ENCODE results near the gene PALD1. TPM values are rescaled to one million over a fixed set of nuclear protein-coding genes. Genes with fewer than 3 reads are reported as not detected.

PALD1 gene
- total RNA-seq, 6 donors from 2014 or later, result 8.9 to 25.4 (median 13.4) TPM

GRCh38 chr10:70582793-70583668 is 104.5 kb downstream of the PALD1 start:
- no peaks in the 10 kb centered on the region for H3K9me3 ChIP-seq
- no peak for ATAC-seq (ENCODE audit: low FRiP score in 2 of 2)
- no peak overlapping the region for H3K4me3 ChIP-seq
- no peaks in the 10 kb centered on the region for H3K27me3 ChIP-seq
- TF ChIP-seq POLR2A (IDR thresholded peaks at IDR 0.05), result no peak
- TF ChIP-seq EP300 (IDR thresholded peaks at IDR 0.05), result no peak
- TF ChIP-seq POLR2AphosphoS5 (IDR thresholded peaks at IDR 0.05), result no peak
- no peak for TF ChIP-seq CTCF (IDR thresholded peaks at IDR 0.05)
- H3K27ac ChIP-seq, result no peak overlapping the region
- DNase-seq, result peak in 1 of 2 donors; percentile 9
- peaks cover 26 to 49% (median 32%) of the 10 kb centered on the region in 4 donors for H3K4me1 ChIP-seq
- 72 to 81% methylated on average over 9 to 17 of the region's 19 CpGs for WGBS, 2 donors
- no peaks in the 10 kb centered on the region for H3K36me3 ChIP-seq

GRCh38 chr10:70583669-70584037 is 105.1 kb downstream of the PALD1 start:
- ATAC-seq (ENCODE audit: low FRiP score in 2 of 2) (no peak), DNase-seq (peak in 1 of 2 donors; percentile 19)
- TF ChIP-seq POLR2A (IDR thresholded peaks at IDR 0.05) (no peak), EP300 (IDR thresholded peaks at IDR 0.05) (no peak), POLR2AphosphoS5 (IDR thresholded peaks at IDR 0.05) (no peak), CTCF (IDR thresholded peaks at IDR 0.05) (no peak)
- no peaks in the 10 kb centered on the region for H3K27me3 ChIP-seq
- no peak overlapping the region for H3K4me3 ChIP-seq
- peaks cover 26 to 47% (median 32%) of the 10 kb centered on the region in 4 donors for H3K4me1 ChIP-seq
- 25 to 77% methylated on average over 1 to 2 of the region's 2 CpGs for WGBS, 2 donors
- H3K27ac ChIP-seq, result no peak overlapping the region
- H3K36me3 ChIP-seq, result no peaks in the 10 kb centered on the region
- no peaks in the 10 kb centered on the region for H3K9me3 ChIP-seq

- Histone ChIP-seq H3K4me1 (peaks cover 26 to 50% (median 32%) of the 10 kb centered on the region in 4 donors), H3K36me3 (no peaks in the 10 kb centered on the region), H3K27me3 (no peaks in the 10 kb centered on the region), H3K9me3 (no peaks in the 10 kb centered on the region), H3K4me3 (no peak overlapping the region), H3K27ac (no peak overlapping the region)
- DNase-seq (peak in 1 of 2 donors; percentile 20), ATAC-seq (ENCODE audit: low FRiP score in 2 of 2) (no peak)
- TF ChIP-seq EP300 (IDR thresholded peaks at IDR 0.05), result no peak
- no peak for TF ChIP-seq CTCF (IDR thresholded peaks at IDR 0.05)
- TF ChIP-seq POLR2A (IDR thresholded peaks at IDR 0.05), result no peak
- no peak for TF ChIP-seq POLR2AphosphoS5 (IDR thresholded peaks at IDR 0.05)
- WGBS, 2 donors, result 74% methylated on average over 11 of the region's 11 CpGs
These were observed 105.8 kb downstream of the PALD1 start for GRCh38 chr10:70584366-70584765.

- DNase-seq (peak in 1 of 2 donors; percentile 83), ATAC-seq (ENCODE audit: low FRiP score in 2 of 2) (peak; percentile 59 to 68)
- Histone ChIP-seq H3K4me1 (peaks cover 27 to 50% (median 36%) of the 10 kb centered on the region in 4 donors), H3K4me3 (no peak overlapping the region), H3K27me3 (no peaks in the 10 kb centered on the region), H3K9me3 (no peaks in the 10 kb centered on the region), H3K27ac (peak overlapping the region in 2 of 4 donors; percentile 21 to 48), H3K36me3 (no peaks in the 10 kb centered on the region)
- TF ChIP-seq POLR2AphosphoS5 (IDR thresholded peaks at IDR 0.05) (no peak), EP300 (IDR thresholded peaks at IDR 0.05) (no peak), CTCF (IDR thresholded peaks at IDR 0.05) (no peak), POLR2A (IDR thresholded peaks at IDR 0.05) (no peak)
- WGBS, 2 donors, result 16 to 22% methylated on average over 6 to 7 of the region's 7 CpGs
These were observed 106.5 kb downstream of the PALD1 start for GRCh38 chr10:70584909-70585544.

Data from upper lobe of left lung (tissue), 6 donors.